CD4-positive, alpha-beta T cell treated with Interleukin-1 beta for 1 hour (primary cell): ENCODE measurements around the gene TTLL1.
A peak's percentile ranks its signal among the peaks of the same experiment; 100 is the strongest.

ENCODE experiments used
- DNase-seq, 2 donors: peaks; one replicate each; pipeline ENCODE4 v3.0.0-alpha.2; 2020 to 2022

Gene TTLL1

DNA sequence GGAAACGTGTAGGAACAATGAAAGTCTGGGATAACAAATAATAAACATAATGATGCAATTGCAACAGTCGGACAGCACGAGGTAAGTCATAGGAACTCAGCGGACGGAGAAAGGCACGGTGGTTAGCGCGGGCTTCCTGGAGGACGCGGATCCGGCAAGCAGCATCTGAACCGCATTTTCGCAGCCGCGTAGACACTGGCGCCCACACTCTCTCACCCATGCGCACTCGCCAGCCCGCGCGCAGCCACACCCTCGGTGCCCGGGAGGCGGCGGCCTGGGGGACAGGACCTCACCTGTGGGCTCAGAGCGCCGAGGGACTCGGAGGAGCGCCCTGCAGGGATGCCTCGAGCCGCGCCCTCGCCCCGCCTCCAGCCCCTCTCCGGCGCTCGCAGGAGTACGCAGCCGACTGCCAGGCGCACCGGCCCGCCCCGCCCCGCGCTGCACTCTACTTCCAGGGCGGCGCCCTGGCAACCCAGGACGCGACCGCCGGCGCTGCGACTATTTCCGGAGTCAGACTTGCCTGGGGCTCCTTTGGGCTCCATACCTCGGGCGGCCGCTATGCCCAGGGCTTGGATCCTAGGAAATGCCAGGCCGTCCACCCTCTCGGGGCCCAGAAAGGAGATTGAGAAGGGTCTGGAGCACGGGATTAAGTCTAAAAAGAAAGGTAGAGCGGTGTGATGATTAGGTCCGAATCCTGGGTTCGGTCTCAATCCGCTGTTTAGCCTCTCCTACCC, at the start of gene TTLL1:
Gene TTLL1, minus strand, starts transcription at position 408 of the 734 bp plus-strand sequence. CDS start 13,805 bp downstream, outside the sequence.
- DNase-seq, result peak; percentile 85 to 86

DNA sequence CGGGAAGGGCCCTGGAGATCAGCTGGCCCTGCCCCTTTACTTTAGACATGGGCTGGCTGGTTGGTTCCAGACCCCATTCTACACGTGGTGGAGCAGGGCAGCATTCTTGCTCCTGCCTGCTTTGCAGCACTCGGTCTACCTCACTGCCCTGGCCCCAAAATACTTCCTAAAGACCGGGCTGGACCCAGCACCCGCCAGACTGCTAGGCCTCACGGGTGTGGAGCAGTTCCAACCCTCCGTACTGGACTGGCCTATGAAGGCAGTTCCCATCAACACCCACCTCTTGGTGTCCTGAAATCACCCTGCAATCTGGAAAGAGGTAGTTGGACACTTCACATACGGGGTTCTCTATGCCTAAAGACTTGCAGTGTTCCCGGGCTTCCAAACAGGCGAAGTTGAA, 47.6 kb upstream of the TTLL1 start:
- no peak for DNase-seq

DNA sequence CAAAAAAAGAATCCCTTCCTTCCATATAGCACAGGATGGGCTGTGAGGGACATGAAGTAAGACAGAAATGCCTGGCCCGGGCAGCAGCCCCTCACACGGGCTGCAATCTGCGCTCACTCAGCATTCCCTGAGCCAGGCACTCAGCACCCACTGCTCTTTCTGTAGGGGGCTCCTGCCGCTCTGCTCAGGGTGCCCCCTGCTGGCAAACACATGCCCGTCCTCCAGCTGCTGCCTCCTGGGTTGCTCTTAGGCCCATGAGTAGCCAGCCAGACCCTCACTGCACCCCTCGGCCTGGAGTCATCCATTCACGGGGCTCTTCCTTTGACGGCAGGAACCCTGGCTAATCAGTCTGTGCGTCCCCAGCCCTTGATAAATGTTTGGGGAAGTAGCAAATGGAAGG, 47.1 kb upstream of the TTLL1 start:
- DNase-seq, result peak; percentile 43 to 51

DNA sequence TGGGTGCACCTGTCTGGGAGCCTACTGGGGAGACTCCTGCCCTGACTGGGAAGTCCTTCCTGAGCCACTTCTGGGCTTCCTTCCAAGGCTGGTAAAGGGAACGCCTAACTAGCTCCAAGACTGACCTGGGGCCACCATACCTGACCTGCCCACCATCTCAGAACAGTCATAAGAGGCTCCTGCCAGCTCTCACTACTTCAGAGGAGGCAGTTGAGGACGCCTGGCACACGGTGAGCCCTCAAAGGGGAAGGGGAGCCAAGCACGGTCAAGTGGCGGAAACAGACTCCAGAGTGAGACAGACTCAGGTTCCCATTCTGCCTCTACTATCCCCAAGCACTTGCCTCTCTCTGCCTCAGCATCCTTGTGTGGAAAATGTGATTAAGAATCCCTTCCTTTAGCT, 46.4 kb upstream of the TTLL1 start:
- no peak for DNase-seq

DNA sequence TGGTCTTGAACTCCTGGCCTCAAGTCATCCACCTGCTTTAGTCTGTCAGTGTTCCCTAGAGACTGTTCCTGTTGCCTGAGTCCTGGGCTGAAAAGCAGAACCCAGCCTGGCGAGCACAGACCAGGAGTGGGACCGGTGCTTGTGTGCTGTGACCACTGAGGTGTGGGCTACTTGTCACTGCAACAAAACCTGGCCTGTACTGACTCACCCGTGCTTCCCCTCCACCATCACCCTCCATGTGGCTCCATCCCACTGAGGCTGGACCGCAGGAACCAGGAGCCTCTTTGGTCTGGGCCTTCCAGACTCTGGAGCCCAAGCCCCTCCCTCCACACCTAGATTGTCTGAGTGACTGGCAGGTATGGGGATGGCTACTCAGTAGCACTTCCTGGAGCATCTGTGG, 45.4 kb upstream of the TTLL1 start:
- no peak for DNase-seq

DNA sequence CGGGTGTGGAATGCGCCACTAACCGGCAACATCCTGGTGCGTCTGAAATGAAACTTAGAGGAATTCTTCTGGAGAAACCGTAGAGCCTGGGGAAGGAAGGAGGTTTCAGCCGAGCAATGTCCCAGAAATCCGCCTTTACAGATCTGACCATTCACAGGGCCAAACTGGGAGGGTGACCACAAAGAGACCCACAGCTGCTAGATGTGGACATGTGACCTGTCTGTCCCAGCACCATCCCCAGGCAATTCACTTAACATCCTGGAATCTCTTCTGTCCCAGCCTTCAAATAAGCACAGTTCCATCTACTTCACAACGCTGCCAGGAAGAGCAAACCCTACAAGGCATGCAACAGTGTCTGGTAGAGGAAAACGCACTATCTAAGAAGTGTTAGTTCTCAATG, 44.2 kb upstream of the TTLL1 start:
- no peak for DNase-seq

DNA sequence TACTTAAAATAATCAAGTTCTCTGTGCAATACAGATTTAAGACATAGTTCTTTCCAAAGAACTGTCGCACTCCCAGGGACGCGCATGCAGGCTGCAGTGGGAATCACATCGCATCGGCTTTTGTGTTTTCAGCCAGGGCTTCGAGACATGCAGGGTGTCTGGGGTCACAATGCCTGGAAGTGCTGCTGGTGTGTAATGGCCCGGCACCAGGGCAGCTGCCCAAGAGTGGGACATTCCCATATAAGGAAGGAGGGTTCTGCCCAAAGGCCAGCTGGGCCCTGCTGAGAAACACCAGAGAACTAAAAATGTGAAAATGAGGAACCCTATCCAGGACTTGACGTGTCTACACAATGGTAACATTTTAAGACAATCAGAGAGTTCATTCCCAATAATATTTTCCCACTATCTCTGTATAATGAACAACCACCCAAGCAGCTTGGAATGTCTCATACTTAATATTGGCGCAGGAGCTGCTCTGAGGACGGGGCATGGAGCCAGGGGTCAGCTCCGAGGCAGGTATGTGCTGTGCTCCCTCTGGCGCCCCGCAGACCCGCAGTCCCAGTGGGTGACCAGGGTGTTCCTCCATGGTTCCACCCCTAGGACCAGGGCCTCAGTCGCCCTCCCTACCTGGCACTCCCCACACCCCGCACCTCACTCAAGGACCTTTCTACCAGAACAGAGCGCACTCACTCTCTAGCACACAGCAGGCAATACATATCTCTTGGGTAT, 42.7 kb upstream of the TTLL1 start:
- no peak for DNase-seq

DNA sequence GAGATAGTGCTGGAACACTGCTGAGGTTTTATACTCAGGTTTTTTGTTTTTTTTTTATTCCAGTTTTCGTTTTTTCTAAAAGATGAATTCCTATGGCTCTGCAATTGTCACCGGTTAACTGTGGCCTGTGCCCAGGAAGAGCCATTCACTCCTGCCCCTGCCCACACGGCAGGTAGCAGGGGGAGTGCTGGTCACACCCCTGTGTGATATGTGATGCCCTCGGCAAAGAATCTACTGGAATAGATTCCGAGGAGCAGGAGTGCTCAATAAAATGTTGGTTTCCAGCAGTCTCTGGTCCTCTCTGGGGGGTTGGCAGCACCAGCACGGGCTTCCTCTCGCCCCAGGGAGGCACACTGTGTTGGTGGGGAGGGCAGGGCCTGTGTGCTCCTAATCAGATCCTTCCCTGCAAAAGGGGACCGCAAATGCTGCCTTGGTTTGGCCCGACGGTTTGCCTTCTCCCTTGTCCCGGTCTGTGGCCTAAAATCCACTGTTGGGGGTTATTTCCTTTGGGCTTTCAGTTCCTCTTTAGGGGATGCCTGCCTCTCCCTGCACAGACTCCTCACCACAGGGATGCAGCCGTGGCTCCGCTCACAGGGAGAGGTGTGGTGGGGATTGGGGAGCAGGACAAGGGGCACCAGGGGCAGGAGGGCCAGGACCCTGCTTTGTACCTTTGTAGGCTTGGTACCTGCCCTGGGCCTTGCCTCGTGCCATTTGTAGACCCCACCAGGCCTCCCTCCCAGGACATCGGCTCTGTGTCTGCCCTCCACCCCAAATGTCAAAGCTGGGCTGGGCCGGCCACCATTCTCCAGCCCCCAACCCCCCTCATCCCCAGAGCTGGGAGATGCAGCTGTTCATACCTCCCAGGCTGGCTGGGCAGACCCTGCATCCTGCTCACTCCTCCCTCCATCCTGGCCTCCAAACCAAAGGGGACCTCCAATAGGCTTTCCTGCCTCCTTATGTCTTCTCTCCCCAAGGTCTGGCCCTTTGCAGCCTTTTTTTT, 40.5 kb upstream of the TTLL1 start:
- DNase-seq, result no peak

DNA sequence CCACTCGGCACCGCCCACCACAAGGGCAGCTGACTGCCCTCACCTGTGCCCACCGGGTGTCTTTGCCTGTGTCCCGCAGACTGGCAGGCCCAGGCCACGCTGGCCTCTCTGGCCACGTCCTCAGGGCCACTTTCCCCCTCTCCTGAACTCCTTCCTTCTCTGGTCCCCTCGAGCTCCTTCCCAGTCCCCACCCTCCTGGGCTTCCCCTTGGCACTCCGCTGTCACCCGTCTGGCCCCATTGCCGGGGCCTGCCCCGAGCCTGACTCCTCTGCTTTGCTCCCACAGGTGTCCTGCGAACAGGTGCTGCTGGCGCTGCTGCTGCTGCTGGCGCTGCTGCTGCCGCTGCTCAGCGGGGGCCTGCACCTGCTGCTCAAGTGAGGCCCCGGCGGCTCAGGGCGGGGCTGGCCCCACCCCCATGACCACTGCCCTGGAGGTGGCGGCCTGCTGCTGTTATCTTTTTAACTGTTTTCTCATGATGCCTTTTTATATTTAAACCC, 39.8 kb upstream of the TTLL1 start:
- DNase-seq, result no peak

DNA sequence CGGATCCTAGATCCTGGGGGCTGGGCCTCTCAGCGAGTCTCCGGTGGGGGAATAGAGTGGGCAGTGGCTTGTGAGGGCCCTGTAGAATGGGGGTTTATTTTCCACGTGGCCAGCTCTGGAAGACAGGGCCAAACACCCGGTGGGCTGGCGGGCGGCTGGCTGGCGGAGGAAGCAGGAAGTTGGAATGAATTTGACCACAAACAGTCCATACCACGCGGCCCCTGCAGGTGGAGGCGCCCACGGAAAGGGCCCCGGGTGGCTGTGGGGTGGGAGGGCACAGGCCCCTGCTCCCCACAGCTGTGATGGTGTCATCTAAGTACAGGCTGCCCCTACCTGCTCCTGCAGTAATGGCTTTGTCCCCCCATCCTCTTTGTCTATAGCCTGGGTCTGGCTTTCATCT, 38.9 kb upstream of the TTLL1 start:
- DNase-seq, result no peak

DNA sequence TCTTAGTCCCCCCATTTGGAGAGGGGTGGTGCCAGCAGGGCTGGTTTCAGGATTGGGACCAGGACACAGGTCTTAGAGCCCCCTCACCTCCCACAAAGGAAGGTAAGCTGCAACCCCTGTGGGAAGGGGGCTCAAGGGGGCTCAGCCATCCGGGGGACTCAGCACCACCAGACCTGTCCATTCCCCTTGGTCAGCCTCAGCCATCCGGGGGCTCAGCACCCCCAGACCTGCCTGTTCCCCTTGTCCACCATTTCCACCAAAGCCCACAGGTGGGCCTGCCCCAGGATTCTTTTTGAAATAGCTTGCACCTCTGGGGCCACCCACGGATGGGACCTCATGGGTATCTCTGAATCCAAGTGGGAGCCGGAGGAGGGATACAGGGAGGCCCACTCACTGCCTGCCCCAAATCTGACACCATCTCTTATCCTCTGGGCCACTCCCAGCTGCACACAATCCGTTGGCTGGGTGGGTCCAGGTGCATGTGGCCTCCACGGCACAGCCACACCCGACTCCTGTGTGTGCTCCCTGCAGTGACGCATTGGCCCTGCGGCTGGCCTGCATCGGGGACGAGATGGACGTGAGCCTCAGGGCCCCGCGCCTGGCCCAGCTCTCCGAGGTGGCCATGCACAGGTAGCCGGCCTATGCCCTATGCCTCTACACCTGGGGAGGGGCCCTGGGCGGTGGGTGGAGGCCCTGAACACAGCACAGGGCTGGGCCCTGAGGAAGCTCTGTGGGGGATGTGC, 38.1 kb upstream of the TTLL1 start:
- no peak for DNase-seq

DNA sequence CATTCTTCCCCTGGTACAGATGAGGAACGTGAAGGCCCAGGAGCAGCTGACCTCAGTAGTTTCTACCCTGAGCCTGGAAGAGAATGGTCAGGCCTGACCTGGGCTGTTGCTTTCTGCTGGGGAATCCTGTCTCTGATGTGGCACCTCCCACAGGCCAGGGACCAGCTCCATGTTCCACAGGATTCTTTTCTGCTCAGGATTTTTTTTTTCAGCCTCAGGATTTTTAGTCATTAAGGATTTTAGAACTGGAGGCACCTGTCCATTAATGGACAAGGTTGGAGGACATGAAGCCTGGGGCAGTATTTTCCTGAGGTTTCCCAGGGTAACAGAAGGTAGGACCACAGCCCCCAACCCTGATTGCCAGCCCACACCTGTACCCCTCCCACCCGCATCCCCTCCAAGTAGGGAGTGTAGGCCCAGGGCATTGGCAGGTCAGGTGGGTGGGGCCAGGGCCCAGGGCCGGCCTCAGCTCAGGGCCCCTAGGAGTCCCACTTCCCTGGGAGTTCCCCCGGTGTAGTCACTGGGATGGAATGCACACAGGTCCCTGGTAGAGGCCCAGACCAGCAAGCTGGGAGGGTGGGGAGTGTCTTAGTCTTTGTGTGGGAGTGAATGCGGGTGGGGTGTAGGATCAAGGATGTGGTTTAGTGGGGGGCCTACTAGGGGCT, 37.4 kb upstream of the TTLL1 start:
- no peak for DNase-seq

DNA sequence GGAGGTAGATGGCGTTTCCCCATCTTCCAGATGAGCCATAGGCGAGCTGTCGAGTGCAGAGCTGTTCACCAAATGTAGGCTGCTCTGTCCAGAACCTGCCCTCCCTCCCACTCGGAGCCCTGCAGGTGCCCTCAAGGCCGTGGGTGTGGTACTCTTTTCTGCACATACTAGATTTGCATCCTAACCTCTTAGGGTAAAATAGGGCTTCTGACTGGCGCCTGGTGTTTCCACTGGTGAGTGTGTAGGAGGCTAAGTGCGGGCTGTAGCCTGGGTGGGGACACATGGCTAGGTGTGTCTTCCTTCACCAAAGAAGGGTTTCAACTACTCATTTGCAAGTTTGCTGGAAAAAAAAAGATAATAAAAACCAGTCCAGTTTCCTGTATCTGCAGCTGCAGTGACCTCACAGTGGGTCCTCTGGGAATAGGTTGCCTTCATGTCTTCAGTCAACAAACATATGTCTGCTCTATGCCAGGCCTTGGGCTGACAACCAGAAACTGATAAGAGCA, 29.8 kb upstream of the TTLL1 start:
- no peak for DNase-seq

DNA sequence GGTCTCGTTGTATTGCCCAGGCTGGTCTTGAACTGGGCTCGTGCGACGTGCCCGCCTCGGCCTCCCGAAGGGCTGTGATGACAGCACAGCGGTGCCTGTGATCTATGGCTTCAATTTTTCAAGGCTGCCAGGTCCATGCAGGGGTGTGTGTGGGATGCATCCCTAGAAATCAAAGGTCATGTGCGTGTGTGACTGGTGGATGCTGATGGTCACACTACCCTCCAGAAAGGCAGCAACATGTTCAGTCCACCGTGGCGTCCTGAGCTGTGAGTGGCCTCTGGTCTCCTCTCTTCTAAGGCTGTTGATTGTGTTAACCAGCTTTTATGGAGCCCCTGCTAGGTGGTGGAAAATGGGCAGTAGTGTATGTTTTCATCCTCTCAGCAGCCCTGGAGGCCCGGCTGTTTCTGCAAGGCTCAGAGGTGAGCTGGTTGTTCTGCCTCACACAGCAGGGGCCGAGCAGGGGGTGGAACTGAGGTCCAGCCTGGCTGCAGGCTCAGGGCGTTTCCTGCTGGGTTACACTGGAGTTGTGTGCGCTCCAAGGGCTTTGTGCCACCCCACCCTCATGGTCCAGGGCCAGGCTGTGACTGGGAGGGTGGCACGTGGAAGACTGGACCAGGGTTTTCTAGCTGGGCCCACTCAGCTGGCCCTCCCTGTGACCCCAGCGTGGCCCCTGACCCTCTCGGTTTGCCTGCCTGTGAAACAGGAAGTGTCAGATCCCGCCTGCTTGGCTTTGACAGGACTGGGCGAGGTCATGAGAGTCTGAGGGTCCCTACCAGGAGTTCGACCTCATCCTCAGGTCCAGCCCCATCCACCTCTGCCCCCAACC, 29.0 kb upstream of the TTLL1 start:
- no peak for DNase-seq

DNA sequence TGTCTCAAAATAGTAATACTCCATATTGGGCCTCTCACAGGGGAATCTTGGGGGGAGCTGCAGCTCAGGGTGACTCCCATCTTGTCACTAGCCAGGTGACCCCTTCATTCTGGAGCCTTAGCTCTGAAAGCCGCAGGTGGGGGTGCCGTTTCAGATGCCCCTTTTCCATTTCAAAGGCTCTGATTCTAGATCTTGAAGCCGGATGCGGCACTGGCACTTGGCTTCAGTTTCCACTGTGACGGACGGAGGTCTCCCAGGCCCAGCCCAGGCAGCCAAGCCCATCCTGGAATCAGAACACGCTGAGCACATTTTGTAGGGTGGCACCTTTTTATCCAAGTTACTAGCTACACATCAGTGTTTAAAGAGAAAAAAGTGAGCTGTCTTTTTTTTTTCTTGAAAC, 27.7 kb upstream of the TTLL1 start:
- DNase-seq, result no peak

DNA sequence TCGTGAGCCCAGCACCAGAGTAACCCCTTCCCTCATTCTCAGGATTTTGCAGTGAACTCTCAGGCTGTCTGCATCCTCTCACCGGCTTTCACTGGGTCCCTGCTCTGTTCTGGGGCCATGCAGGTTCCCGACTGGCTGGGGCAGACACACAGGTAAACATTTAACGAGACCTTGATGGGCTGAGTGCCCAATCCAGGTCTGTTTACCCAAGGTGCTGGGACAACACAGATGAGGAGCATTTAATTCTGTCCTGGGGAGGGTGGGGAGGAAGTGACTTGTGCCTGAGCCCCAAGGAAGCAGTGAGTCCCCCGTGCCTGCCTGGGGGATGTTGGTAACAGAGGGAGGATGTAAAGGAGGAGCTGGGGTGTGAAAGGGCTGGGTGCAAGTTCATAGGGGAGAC, 25.8 kb upstream of the TTLL1 start:
- no peak for DNase-seq

DNA sequence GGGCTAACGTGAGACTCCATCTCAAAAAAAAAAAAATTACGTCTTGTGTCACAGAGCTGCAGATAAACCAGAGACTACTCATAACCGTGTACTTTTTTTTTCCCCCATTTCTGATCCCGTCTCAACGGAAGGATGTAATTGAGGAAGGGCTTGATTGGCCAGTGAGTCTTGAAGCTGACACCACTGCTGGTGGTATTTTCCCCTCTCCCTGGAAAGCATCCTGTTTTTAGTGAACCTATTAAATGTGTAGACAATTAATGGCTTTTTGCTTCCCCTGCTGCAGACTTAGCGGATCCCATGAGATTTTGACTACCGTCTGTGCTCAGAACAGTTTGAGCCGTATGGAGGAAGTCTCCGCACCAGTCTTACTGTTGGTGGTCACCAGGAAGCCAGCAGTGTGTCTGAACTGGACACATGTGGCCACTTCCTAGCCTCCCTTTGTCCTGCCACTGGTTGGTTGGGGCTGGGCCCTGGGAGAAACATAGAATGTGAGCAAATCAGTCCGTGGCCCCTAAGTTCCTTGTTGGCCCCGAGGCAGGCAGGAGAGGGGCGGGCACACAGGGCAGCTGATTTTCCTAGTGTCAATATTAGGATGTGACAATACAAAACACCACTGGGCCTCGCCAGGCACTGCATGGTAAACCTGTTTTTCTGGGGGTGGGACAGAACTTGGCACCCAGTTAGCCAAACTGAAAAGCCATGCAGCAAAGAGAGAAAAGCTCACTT, 24.5 kb upstream of the TTLL1 start:
- no peak for DNase-seq

DNA sequence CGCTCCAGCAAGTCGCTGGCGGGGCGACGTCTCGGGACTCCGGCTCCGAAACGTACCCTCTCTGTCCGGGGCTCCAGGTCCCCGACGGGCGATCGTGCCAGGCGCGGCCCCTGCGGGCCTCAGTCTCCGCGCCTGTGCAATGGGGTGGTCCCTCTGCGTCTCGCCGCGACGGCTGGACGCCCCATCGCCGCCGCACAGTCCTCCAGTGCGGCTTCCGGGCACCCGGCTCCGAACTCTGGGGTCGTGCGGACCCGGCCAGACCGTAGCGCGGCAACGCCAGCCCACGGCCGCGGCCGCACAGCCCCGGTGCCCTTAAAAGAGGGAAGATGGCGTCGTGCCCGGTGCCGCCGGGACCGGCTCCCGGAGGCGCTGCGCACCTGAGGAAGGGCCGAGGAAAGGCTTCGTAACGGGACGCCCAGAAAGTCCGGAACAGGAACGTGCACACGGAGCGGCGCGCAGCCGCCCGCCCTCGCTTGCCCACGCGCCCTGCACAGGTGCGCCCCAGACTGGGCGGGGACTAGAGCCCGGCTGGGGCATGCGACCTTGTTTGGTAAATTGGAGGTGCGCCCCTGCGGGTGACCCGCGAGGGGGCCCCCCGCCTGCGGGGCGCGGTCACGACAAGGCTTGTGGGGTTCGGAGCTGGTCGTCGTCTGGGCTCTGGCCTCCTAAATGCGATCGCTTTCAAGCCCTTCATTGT, 21.9 kb upstream of the TTLL1 start:
- DNase-seq, result peak; percentile 55 to 56

DNA sequence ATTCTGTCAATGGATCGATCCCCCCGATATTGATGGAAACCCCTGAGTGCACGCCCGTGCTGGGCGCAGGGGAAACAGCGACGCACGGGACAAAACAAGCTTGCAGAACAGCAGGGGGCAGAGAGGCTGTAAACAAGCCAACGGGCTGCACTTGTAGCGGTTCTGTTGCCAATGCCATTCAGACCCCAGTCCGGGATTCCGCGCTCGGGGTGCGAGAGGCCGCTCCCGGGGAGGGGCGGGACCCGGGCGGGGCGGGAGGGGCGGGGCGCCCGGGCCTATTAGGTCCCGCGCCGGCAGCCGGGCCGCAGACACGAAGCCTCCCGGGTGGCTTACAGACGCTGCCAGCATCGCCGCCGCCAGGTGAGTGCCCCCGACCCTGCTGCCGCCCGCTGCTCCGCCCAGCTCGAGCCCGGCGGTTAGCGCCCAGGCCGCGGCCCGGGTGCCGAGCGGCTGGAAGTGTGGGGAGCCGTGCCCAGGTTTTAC, 21.3 kb upstream of the TTLL1 start, which contains the start of gene BIK:
Gene BIK, plus strand, starts transcription at position 307 of the 483 bp plus-strand sequence. CDS start 13,273 bp downstream, outside the sequence.
- peak; percentile 49 to 50 for DNase-seq
